GM21390 (cell line): ENCODE results near the gene MORC2.

Source experiments
- ATAC-seq: cut with Tn5 transposase; IDR thresholded peaks from one replicate; pipeline ENCODE4 v1.9.1; 2021; ENCODE audit not compliant: unreplicated experiment

Gene MORC2

GRCh38 chr22:30875481-30876215 lies 92.9 kb downstream of the MORC2 start:
- ATAC-seq = no peak
